ENCODE data around the gene CALML6. TPM values are rescaled to one million over a fixed set of nuclear protein-coding genes. Genes with fewer than 3 reads are reported as not detected.
A peak's percentile ranks its signal among the peaks of the same experiment; 100 is the strongest.

Gene CALML6
- polyA plus RNA-seq, 3 donors, result 0.24 TPM; not detected in 2

DNA sequence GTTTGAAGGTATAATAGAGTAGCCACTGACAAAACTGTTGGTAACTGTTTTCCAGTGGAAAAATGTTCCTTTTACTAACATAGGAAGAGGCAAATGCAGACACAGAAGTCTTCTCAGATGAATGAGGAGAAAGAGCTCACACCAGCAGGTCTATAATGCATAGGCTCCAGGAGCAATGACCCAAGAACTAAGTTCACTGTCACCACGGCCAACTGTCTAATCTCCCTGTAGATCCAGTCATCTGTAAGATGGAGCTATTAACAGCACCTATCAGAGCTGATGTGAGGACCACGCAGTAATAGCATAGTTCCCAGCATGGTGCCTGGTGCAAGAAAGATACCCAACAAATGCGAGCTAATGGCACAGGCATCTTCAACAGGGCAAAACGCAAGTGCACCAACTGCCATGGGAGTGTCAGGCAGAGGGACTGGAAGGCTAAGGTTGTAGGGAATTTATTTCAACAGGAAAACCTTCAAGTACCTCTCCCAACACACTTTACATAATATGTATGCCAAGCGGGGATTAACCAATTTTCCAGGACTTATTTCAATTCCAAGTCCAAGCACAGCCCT, 37.1 kb upstream of the CALML6 start:
- intact Hi-C loops (cut with micrococcal nuclease), result no loop called here

DNA sequence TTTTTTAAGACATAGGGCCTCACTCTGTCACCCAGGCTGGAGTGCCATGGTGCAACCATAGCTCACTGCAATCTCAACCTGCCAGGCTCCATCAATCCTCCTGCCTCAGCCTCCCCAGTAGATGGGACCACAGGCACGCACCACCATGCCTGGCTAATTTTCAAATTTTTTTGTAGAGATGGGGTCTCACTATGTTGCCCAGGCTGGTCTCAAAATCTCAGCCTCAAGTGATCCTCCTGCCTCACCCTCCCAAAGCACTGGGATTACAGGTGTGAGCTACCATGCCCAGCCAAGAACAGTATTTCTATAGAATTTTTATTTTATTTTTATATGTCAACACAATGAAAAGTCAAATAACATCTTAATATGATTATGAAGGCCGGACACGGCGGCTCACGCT, 35.1 kb upstream of the CALML6 start:
- DNase-seq, result no peak
- Mint-ChIP-seq H3K36me3 (peaks cover 21 to 56% of the 10 kb centered on the region in 2 donors), H3K27ac (peak overlapping the region in 2 of 7 donors; percentile 5 to 80), H3K4me3 (no peak overlapping the region), H3K9me3 (no peaks in the 10 kb centered on the region), H3K27me3 (ENCODE audit: low read depth in 3 of 3) (peaks cover 0 to 2% (median 0%) of the 10 kb centered on the region in 3 donors), H3K4me1 (peaks cover 55% of the 10 kb centered on the region)
- H3K9ac ChIP-seq (ENCODE audit: insufficient read depth, low read length, poor library complexity, severe bottlenecking), result no peak overlapping the region
- intact Hi-C loops (cut with micrococcal nuclease), result no loop called here
- H3K9me3 ChIP-seq (replicated peaks in 1 of 2; ENCODE audit: control insufficient read depth in 1 of 2, insufficient read depth in 1 of 2, low read length in 2 of 2), result no peaks in the 10 kb centered on the region
- H3K4me2 ChIP-seq (replicated peaks; ENCODE audit: extremely low read depth, low read length, poor library complexity, severe bottlenecking), result no peak overlapping the region
- no peaks in the 10 kb centered on the region for H3K27me3 ChIP-seq (ENCODE audit: control insufficient read depth in 2 of 2, insufficient read depth in 2 of 2, low read length in 2 of 2)
- 100% methylated on average over 1 of the region's 5 CpGs for WGBS (ENCODE audit: insufficient coverage)
- H3K4me1 ChIP-seq (ENCODE audit: control insufficient read depth in 1 of 2, insufficient read depth in 2 of 2, low read length in 2 of 2), result peaks cover 0 to under 1% of the 10 kb centered on the region in 2 donors
- peaks cover 100% of the 10 kb centered on the region for H4K20me1 ChIP-seq (ENCODE audit: insufficient read depth, low read length)
- no peak overlapping the region for H2AFZ ChIP-seq (ENCODE audit: insufficient read depth, low read depth, low read length, poor library complexity, severe bottlenecking)
- no peak overlapping the region for H3K27ac ChIP-seq (ENCODE audit: low read depth in 1 of 2, low read length in 2 of 2)
- peaks cover 100% of the 10 kb centered on the region for H3K79me2 ChIP-seq (ENCODE audit: insufficient read depth, low read length)
- TF ChIP-seq, protein P1, sequence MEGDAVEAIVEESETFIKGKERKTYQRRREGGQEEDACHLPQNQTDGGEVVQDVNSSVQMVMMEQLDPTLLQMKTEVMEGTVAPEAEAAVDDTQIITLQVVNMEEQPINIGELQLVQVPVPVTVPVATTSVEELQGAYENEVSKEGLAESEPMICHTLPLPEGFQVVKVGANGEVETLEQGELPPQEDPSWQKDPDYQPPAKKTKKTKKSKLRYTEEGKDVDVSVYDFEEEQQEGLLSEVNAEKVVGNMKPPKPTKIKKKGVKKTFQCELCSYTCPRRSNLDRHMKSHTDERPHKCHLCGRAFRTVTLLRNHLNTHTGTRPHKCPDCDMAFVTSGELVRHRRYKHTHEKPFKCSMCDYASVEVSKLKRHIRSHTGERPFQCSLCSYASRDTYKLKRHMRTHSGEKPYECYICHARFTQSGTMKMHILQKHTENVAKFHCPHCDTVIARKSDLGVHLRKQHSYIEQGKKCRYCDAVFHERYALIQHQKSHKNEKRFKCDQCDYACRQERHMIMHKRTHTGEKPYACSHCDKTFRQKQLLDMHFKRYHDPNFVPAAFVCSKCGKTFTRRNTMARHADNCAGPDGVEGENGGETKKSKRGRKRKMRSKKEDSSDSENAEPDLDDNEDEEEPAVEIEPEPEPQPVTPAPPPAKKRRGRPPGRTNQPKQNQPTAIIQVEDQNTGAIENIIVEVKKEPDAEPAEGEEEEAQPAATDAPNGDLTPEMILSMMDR (IDR thresholded peaks at IDR 0.05), result no peak
- H3K4me3 ChIP-seq (replicated peaks in 1 of 3; ENCODE audit: low read depth in 2 of 3, low read length in 3 of 3), result no peak overlapping the region
- peaks cover 16 to 38% of the 10 kb centered on the region in 2 donors for H3K36me3 ChIP-seq (replicated peaks in 1 of 2; ENCODE audit: control insufficient read depth in 1 of 2, insufficient read depth in 2 of 2, low read length in 2 of 2)

More for the DNA sequence above, 37.1 kb upstream of the CALML6 start:
- peaks cover 25 to 61% of the 10 kb centered on the region in 2 donors for H3K36me3 Mint-ChIP-seq
- 84% methylated on average over 4 of the region's 5 CpGs for WGBS (ENCODE audit: insufficient coverage)
- peaks cover 0 to 2% (median 0%) of the 10 kb centered on the region in 3 donors for H3K27me3 Mint-ChIP-seq (ENCODE audit: low read depth in 3 of 3)
- no peaks in the 10 kb centered on the region for H3K9me3 Mint-ChIP-seq
- TF ChIP-seq, protein P1 (IDR thresholded peaks at IDR 0.05), result no peak
- peaks cover 15 to 55% of the 10 kb centered on the region in 2 donors for H3K36me3 ChIP-seq (replicated peaks in 1 of 2; ENCODE audit: control insufficient read depth in 1 of 2, insufficient read depth in 2 of 2, low read length in 2 of 2)
- H3K4me1 Mint-ChIP-seq, result peaks cover 48% of the 10 kb centered on the region
- H3K9ac ChIP-seq (ENCODE audit: insufficient read depth, low read length, poor library complexity, severe bottlenecking), result no peak overlapping the region
- H3K27me3 ChIP-seq (ENCODE audit: control insufficient read depth in 2 of 2, insufficient read depth in 2 of 2, low read length in 2 of 2), result no peaks in the 10 kb centered on the region
- H3K27ac ChIP-seq (ENCODE audit: low read depth in 1 of 2, low read length in 2 of 2), result peak overlapping the region in 1 of 2 donors; percentile 2
- no peak for DNase-seq
- peaks cover 100% of the 10 kb centered on the region for H4K20me1 ChIP-seq (ENCODE audit: insufficient read depth, low read length)
- H3K4me1 ChIP-seq (ENCODE audit: control insufficient read depth in 1 of 2, insufficient read depth in 2 of 2, low read length in 2 of 2), result peaks cover 0 to 4% of the 10 kb centered on the region in 2 donors
- H3K79me2 ChIP-seq (ENCODE audit: insufficient read depth, low read length), result peaks cover 100% of the 10 kb centered on the region
- no peak overlapping the region for H2AFZ ChIP-seq (ENCODE audit: insufficient read depth, low read depth, low read length, poor library complexity, severe bottlenecking)
- H3K4me3 Mint-ChIP-seq, result no peak overlapping the region
- H3K4me2 ChIP-seq (replicated peaks; ENCODE audit: extremely low read depth, low read length, poor library complexity, severe bottlenecking), result no peak overlapping the region
- no peaks in the 10 kb centered on the region for H3K9me3 ChIP-seq (replicated peaks in 1 of 2; ENCODE audit: control insufficient read depth in 1 of 2, insufficient read depth in 1 of 2, low read length in 2 of 2)
- H3K4me3 ChIP-seq (replicated peaks in 1 of 3; ENCODE audit: low read depth in 2 of 3, low read length in 3 of 3), result no peak overlapping the region
- H3K27ac Mint-ChIP-seq, result peak overlapping the region; percentile 3 to 55 (median 45)

Measured in CD14-positive monocyte (primary cell).